Common myeloid progenitor, CD34-positive (primary cell): ENCODE results near the gene PTBP2.

Experiments used
- CTCF ChIA-PET: fragments of 350-600 bp; sonication (Branson Sonifier 250); formaldehyde crosslinking; loops from one replicate; lab custom pipeline; 2021; ENCODE audit warnings: antibody characterized with exemption; lab: Charles Lee
- POLR2A ChIA-PET: fragments of 350-600 bp; sonication (Branson Sonifier 250); formaldehyde crosslinking; loops from one replicate; lab custom pipeline; 2021; ENCODE audit warnings: antibody characterized with exemption; lab: Charles Lee
- DNase-seq, 3 donors: peaks; one replicate each; pipeline versions ENCODE4 v3.0.0 to v3.0.0-alpha.2; 2013
- H3K27ac ChIP-seq, 2 experiments: 1 replicate in 1 of 2; 2 replicates in 1 of 2; pipeline ENCODE4 v1.7.0; 2013; ENCODE audit warnings: inconsistent platforms in 2 of 2, low read length in 2 of 2, mild to moderate bottlenecking in 2 of 2, low read depth in 1 of 2, moderate library complexity in 1 of 2; ENCODE audit not compliant: severe bottlenecking in 2 of 2, insufficient read depth in 1 of 2, poor library complexity in 1 of 2
- H3K27me3 ChIP-seq, 5 experiments: replicated peaks in 2 of 5; 1 replicate in 3 of 5; 2 replicates in 2 of 5; pipeline versions ENCODE4 v1.6.1 to v1.7.0; 2013; ENCODE audit warnings: low read length in 4 of 5, mild to moderate bottlenecking in 2 of 5, moderate library complexity in 2 of 5, inconsistent platforms in 1 of 5; ENCODE audit not compliant: insufficient read depth in 5 of 5, control insufficient read depth in 4 of 5
- H3K36me3 ChIP-seq, 4 experiments: 1 replicate in 2 of 4; 2 replicates in 2 of 4; pipeline versions ENCODE4 v1.6.1 to v1.7.0; 2013; ENCODE audit warnings: low read length in 3 of 4, control low read depth in 1 of 4, mild to moderate bottlenecking in 1 of 4; ENCODE audit not compliant: control insufficient read depth in 4 of 4, insufficient read depth in 4 of 4
- H3K4me1 ChIP-seq, 4 experiments: 1 replicate in 3 of 4; 2 replicates in 1 of 4; pipeline versions ENCODE4 v1.6.1 to v1.7.1; 2013; ENCODE audit warnings: low read length in 3 of 4, mild to moderate bottlenecking in 3 of 4, control low read depth in 1 of 4, inconsistent platforms in 1 of 4, moderate library complexity in 1 of 4; ENCODE audit not compliant: control insufficient read depth in 4 of 4, insufficient read depth in 4 of 4; ENCODE audit errors: control extremely low read depth in 1 of 4
- H3K4me3 ChIP-seq, 7 experiments: 1 replicate in 4 of 7; 2 replicates in 3 of 7; pipeline versions ENCODE4 v1.5.1 to v1.7.0; 2013; ENCODE audit warnings: mild to moderate bottlenecking in 7 of 7, low read length in 6 of 7, moderate library complexity in 6 of 7, inconsistent platforms in 2 of 7, low read depth in 2 of 7, control low read depth in 1 of 7; ENCODE audit not compliant: insufficient read depth in 4 of 7, control insufficient read depth in 1 of 7; ENCODE audit errors: extremely low read depth in 1 of 7
- H3K9me3 ChIP-seq, 5 experiments: 1 replicate in 4 of 5; 2 replicates in 1 of 5; pipeline versions ENCODE4 v1.6.1 to v1.7.1; 2013; ENCODE audit warnings: low read length in 4 of 5, mild to moderate bottlenecking in 2 of 5, inconsistent platforms in 1 of 5, low read depth in 1 of 5, moderate library complexity in 1 of 5; ENCODE audit not compliant: control insufficient read depth in 4 of 5, insufficient read depth in 2 of 5; ENCODE audit errors: control extremely low read depth in 1 of 5
- WGBS: methylation state at CpG from one replicate; pipeline ENCODE4 v1.1.5; 2013; ENCODE audit not compliant: insufficient coverage; 5-methylcytosine and 5-hydroxymethylcytosine counted together

Gene PTBP2

DNA sequence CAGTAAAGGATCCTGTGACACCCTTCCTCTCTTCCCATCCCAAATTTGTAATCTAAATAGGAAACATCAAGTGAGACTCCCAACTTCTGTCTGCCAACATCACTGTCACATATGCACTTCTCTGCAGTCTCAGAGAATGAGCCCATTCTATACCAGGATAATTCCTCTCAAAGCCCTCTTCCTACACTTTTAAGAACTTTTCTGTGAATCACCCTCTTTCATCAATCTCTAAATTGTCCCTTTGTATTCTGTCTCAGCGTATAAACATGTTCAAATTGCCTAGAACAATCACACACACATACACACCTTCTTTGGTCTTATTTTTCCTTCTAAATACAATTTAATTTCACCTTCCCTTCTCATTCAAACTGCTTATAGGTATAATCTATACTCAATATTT, 111.8 kb downstream of the PTBP2 start:
- no peak for DNase-seq
- no peak overlapping the region for H3K27ac ChIP-seq
- H3K9me3 ChIP-seq: no peaks in the 10 kb centered on the region
- 100% methylated on average over 1 of the region's 1 CpG for WGBS
- H3K36me3 ChIP-seq: no peaks in the 10 kb centered on the region
- no peaks in the 10 kb centered on the region for H3K27me3 ChIP-seq
- no peak overlapping the region for H3K4me3 ChIP-seq
- ChIA-PET POLR2A (no interaction called here), CTCF (no interaction called here)
- H3K4me1 ChIP-seq: no peaks in the 10 kb centered on the region

- WGBS: 91% methylated on average over 2 of the region's 2 CpGs
- ChIA-PET POLR2A (no interaction called here), CTCF (no interaction called here)
These were observed 113.4 kb downstream of the PTBP2 start for GRCh38 chr1:96834986-96835385.

DNA sequence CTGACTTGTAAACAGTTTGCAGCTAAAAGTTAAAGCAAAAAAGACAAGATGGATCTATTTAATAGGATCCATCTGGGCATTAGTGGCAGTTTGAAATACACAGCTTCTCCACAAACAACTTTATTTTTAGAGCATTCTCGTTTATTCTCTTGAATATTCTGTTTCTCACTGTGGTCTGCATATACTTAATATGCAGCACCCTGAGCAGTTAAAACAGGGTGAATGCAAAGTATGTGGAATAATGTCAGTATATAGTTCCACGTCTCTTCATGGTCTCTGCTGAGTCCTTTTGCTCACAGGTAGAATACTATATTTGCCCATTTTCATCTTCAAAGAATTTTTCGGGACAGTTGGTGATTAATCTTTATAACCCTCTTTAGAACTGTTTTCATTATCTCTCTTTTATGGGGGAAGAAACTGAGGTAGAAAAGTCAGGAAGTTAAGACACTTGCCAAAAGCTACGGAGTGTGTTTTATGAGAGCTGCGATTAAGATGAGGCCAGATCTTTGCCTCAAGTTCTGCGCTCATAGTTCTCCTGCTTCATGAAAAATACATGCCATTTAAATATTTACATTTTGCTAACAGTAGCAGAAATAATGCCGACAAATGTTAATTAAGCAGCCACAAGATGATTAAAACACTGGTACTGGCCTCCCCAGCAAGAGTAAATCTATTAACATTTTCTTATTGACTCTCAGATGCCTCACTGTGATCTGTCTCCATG, 115.6 kb downstream of the PTBP2 start:
- no peaks in the 10 kb centered on the region for H3K27me3 ChIP-seq
- H3K36me3 ChIP-seq: no peaks in the 10 kb centered on the region
- H3K9me3 ChIP-seq: no peaks in the 10 kb centered on the region
- no peak overlapping the region for H3K4me3 ChIP-seq
- no peaks in the 10 kb centered on the region for H3K4me1 ChIP-seq
- H3K27ac ChIP-seq: no peak overlapping the region
- CTCF ChIA-PET: interaction anchor here (0.9 kb wide), 1 partner anchor 601 kb away, joined by 3 read pairs; no protein-coding TSS in a partner anchor
- POLR2A ChIA-PET: no interaction called here
- 92% methylated on average over 2 of the region's 7 CpGs for WGBS
- no peak for DNase-seq

More at GRCh38 chr1:96834986-96835385, 113.4 kb downstream of the PTBP2 start:
- Histone ChIP-seq H3K27ac (no peak overlapping the region), H3K27me3 (no peaks in the 10 kb centered on the region), H3K36me3 (no peaks in the 10 kb centered on the region), H3K4me3 (no peak overlapping the region), H3K9me3 (no peaks in the 10 kb centered on the region), H3K4me1 (no peaks in the 10 kb centered on the region)
- DNase-seq: no peak

- ChIA-PET POLR2A (no interaction called here), CTCF (interaction anchor here (0.9 kb wide), 1 partner anchor 602 kb away, joined by 3 read pairs; no protein-coding TSS in a partner anchor)
- H3K4me1 ChIP-seq: peaks cover 0 to under 1% (median 0%) of the 10 kb centered on the region in 4 experiments
- WGBS: 100% methylated on average over 1 of the region's 2 CpGs
- no peaks in the 10 kb centered on the region for H3K9me3 ChIP-seq
- no peaks in the 10 kb centered on the region for H3K36me3 ChIP-seq
- no peaks in the 10 kb centered on the region for H3K27me3 ChIP-seq
- DNase-seq: no peak
- H3K4me3 ChIP-seq: no peak overlapping the region
- no peak overlapping the region for H3K27ac ChIP-seq
These were observed 116.2 kb downstream of the PTBP2 start for GRCh38 chr1:96837781-96838216.

DNA sequence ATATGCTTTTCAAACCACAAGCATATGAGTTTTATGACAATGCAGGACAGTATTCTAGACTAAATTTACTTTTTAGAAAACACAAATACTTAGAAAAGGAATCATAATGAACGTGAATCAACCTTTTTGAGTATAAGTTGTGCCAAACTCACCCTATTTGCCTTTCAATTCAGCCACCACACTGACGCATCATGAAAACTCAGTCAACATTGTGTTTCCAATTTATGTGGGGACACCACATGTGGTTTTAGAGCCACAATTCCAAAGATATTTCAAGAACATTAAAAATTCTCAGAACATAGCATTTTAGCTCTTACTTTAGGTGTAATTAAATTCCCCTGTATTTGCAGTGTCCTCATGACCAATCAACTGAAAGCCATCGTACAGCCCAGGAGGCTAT, 118.8 kb downstream of the PTBP2 start:
- no peak overlapping the region for H3K27ac ChIP-seq
- peaks cover 0 to 6% (median 0%) of the 10 kb centered on the region in 4 experiments for H3K4me1 ChIP-seq
- 100% methylated on average over 3 of the region's 3 CpGs for WGBS
- no peaks in the 10 kb centered on the region for H3K36me3 ChIP-seq
- no peaks in the 10 kb centered on the region for H3K9me3 ChIP-seq
- H3K4me3 ChIP-seq: no peak overlapping the region
- ChIA-PET POLR2A (no interaction called here), CTCF (no interaction called here)
- H3K27me3 ChIP-seq: no peaks in the 10 kb centered on the region
- DNase-seq: no peak

GRCh38 chr1:96842215-96842614, 120.6 kb downstream of the PTBP2 start:
- H3K27me3 ChIP-seq: no peaks in the 10 kb centered on the region
- ChIA-PET CTCF (interaction anchor here (0.6 kb wide), 1 partner anchor 36 kb away, joined by 3 read pairs; no protein-coding TSS in a partner anchor), POLR2A (interaction anchor here (0.6 kb wide), 1 partner anchor 488 kb away, joined by 3 read pairs; no protein-coding TSS in a partner anchor)
- peaks cover 0 to 6% (median 0%) of the 10 kb centered on the region in 4 experiments for H3K4me1 ChIP-seq
- no peak overlapping the region for H3K4me3 ChIP-seq
- peak; percentile 12 to 37 (median 23) for DNase-seq
- H3K36me3 ChIP-seq: no peaks in the 10 kb centered on the region
- no peaks in the 10 kb centered on the region for H3K9me3 ChIP-seq
- no peak overlapping the region for H3K27ac ChIP-seq

DNA sequence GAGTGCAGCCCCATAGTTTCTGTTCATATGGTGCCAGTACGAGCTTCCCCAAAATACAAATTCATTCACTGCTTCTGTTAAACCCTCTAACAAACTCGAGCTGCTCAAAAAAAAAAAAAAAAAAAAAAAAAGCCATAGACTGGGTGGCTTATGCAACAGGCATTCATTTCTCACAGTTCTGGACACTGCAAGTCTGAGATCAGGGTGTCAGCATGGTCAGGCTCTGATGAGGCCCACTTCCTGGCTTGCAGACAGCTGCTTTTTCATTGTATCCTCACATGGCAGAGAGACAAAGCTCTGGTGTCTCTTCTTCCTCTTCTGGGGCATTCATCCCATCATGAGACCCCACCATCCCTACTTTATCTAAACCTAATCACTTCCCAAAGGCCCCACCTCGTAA, 121.6 kb downstream of the PTBP2 start:
- H3K4me3 ChIP-seq: no peak overlapping the region
- H3K36me3 ChIP-seq: no peaks in the 10 kb centered on the region
- CTCF ChIA-PET: no interaction called here
- no peaks in the 10 kb centered on the region for H3K9me3 ChIP-seq
- POLR2A ChIA-PET: no interaction called here
- H3K27me3 ChIP-seq: no peaks in the 10 kb centered on the region
- no peak overlapping the region for H3K27ac ChIP-seq
- H3K4me1 ChIP-seq: peaks cover 0 to 6% (median 0%) of the 10 kb centered on the region in 4 experiments
- no peak for DNase-seq
- whole genome bisulfite sequencing: 74% methylated on average over 2 of the region's 3 CpGs
